K562 (cell line): Measurements from ENCODE around the gene ORC3. TPM values are rescaled to one million over a fixed set of nuclear protein-coding genes. Genes with fewer than 3 reads are reported as not detected.

ENCODE experiments used
- FOXJ3 ChIP-seq: sonication (generic); formaldehyde crosslinking; IDR thresholded peaks from 2 replicates; pipeline ENCODE4 v1.4.0; 2020; ENCODE audit warnings: mild to moderate bottlenecking, missing genetic modification reagents
- FOXP1 ChIP-seq: sonication (generic); formaldehyde crosslinking; IDR thresholded peaks from 2 replicates; pipeline ENCODE4 v1.8.0; 2022; ENCODE audit warnings: mild to moderate bottlenecking, missing genetic modification reagents
- GABPB1 ChIP-seq: sonication (generic); formaldehyde crosslinking; IDR thresholded peaks from 2 replicates; pipeline ENCODE4 v1.8.0; 2022; ENCODE audit warnings: mild to moderate bottlenecking, missing genetic modification reagents
- GATAD2A ChIP-seq: fragments of 450-650 bp; IDR thresholded peaks from 2 replicates; pipeline ENCODE4 v1.6.1; 2017
- MAFF ChIP-seq: IDR thresholded peaks from 2 replicates; pipeline ENCODE4 v1.6.1; 2012; ENCODE audit warnings: low read length, improper control_type of control experiment
- MGA ChIP-seq: fragments of 450-650 bp; IDR thresholded peaks from 2 replicates; pipeline ENCODE4 v1.6.1; 2016; ENCODE audit warnings: mild to moderate bottlenecking, moderate library complexity
- NFRKB ChIP-seq: fragments of 450-650 bp; IDR thresholded peaks from 2 replicates; pipeline ENCODE4 v1.6.1; 2016; ENCODE audit warnings: low read depth
- RB1 ChIP-seq: fragments of 450-650 bp; IDR thresholded peaks from 2 replicates; pipeline ENCODE4 v1.6.1; 2017; ENCODE audit warnings: low read depth, mild to moderate bottlenecking
- RBBP5 ChIP-seq: fragments of 200-600 bp; sonication (generic); IDR thresholded peaks from 2 replicates; pipeline ENCODE4 v1.6.1; 2012; ENCODE audit warnings: borderline replicate concordance, mild to moderate bottlenecking, low read length, control low read depth, inconsistent platforms; ENCODE audit not compliant: insufficient read depth, poor library complexity, severe bottlenecking
- RFX7 ChIP-seq: fragments of 250-450 bp; sonication (Bioruptor Pico); IDR thresholded peaks from 2 replicates; pipeline ENCODE4 v1.5.1; 2021; ENCODE audit warnings: mild to moderate bottlenecking
- SAP30 ChIP-seq: fragments of 200-600 bp; sonication (generic); IDR thresholded peaks from 2 replicates; pipeline ENCODE4 v1.6.1; 2012; ENCODE audit warnings: borderline replicate concordance, low read depth, mild to moderate bottlenecking, moderate library complexity, low read length, control low read depth, inconsistent platforms; ENCODE audit not compliant: insufficient read depth, poor library complexity, severe bottlenecking
- SMARCE1 ChIP-seq: fragments of 450-650 bp; IDR thresholded peaks from 2 replicates; pipeline ENCODE4 v1.7.1; 2016; ENCODE audit warnings: mild to moderate bottlenecking
- TAF7 ChIP-seq: fragments of 450-650 bp; IDR thresholded peaks from 2 replicates; pipeline ENCODE4 v1.6.1; 2016; ENCODE audit warnings: missing genetic modification characterization, missing compliant biosample characterization
- ZNF174 ChIP-seq: fragments of 250-450 bp; sonication (Bioruptor Pico); IDR thresholded peaks from 2 replicates; pipeline ENCODE4 v1.4.0; 2020; ENCODE audit warnings: mild to moderate bottlenecking
- ZNF639 ChIP-seq, 2 experiments: fragments of 200-800 bp in 1 of 2; sonication (Bioruptor generic) in 1 of 2; sonication (generic) in 1 of 2; formaldehyde crosslinking in 1 of 2; IDR thresholded peaks in 1 of 2; conservative IDR thresholded peaks in 1 of 2; 2 replicates each; pipeline versions ENCODE4 v1.5.0 to v1.6.1; 2016 to 2020; ENCODE audit warnings: missing compliant biosample characterization in 1 of 2, missing genetic modification characterization in 1 of 2, missing genetic modification reagents in 1 of 2
- polyA plus RNA-seq, 8 experiments: library from polyadenylated mRNA; depleted of rRNA in 4 of 8; stranded (reverse) in 5 of 8; unstranded in 3 of 8; fragments of >200 nt; fragmentation: Nextera tagmentation in 2 of 8; fragmentation: Illumina TruSeq in 1 of 8; extraction: Ambion mirVana in 2 of 8; extraction: Trizol in 1 of 8; gene quantifications; 2 replicates each; pipeline versions ENCODE4 v1.2.1 to v1.2.3, GENCODE V29; 2011 to 2014; ENCODE audit warnings: inconsistent platforms in 1 of 8, missing spikeins in 1 of 8
- total RNA-seq, 7 experiments: library from RNA; depleted of rRNA in 6 of 7; stranded (reverse); fragments of >200 nt in 6 of 7; fragmentation: Illumina TruSeq in 2 of 7; extraction: Trizol in 2 of 7; gene quantifications; 2 replicates each; pipeline versions ENCODE4 v1.2.1 to v1.2.3, GENCODE V29; 2011 to 2021; ENCODE audit warnings: low replicate concordance in 1 of 7

Gene ORC3
- total and polyA plus RNA-seq, 9 of the 15 experiments (the other 6 are each of a cell fraction or from before 2014, with no cell fraction given) = 28.8 to 159 (median 74.8) TPM

GRCh38 chr6:87589693-87590416 lies at the start of gene ORC3, which contains the start of gene RARS2 (continued):
- peak; percentile 82 for TF ChIP-seq RBBP5
- peak; percentile 67 for TF ChIP-seq MGA
- TF ChIP-seq SMARCE1 = no peak
- peak; percentile 77; the same call in 1 of the 2 replicates for TF ChIP-seq FOXP1 (CRISPR knock-in tag)
- TF ChIP-seq ZNF639 (CRISPR knock-in tag; conservative IDR thresholded peaks at IDR 0.05 in 1 of 2, IDR thresholded peaks at IDR 0.05 in 1 of 2) = 0 out of 4 replicates have a peak, but pooled peaks of 1 of the 2 experiments have one; percentile 51
- TF ChIP-seq GATAD2A = no peak
- 0 out of 2 replicates have a peak, but pooled peaks have one; percentile 17 for TF ChIP-seq RFX7 (CRISPR knock-in tag)
- TF ChIP-seq FOXJ3 (CRISPR knock-in tag) = no peak
- TF ChIP-seq SAP30 = peak; percentile 76
- TF ChIP-seq RB1 = peak; percentile 80; the same call in 1 of the 2 replicates
- TF ChIP-seq MAFF = no peak
- peak; percentile 54; the same call in 1 of the 2 replicates for TF ChIP-seq TAF7
- peak; percentile 78; the same call in 1 of the 2 replicates for TF ChIP-seq NFRKB
- TF ChIP-seq GABPB1 = peak; percentile 95
- TF ChIP-seq ZNF174 (CRISPR knock-in tag) = no peak
